RWPE2 (cell line): ENCODE results near the gene CCDC50.

Experiments
- ATAC-seq: fragments of 200-7000 bp; cut with Tn5 transposase; 3 replicates; pipeline ENCODE4 v1.9.1; 2021; ENCODE audit warnings: low read depth
- DNase-seq: peaks from one replicate; pipeline ENCODE4 v3.0.0-alpha.2; 2020; ENCODE audit warnings: low spot score
- H3K27ac ChIP-seq: fragments of 450-650 bp; 2 replicates; pipeline ENCODE4 v1.5.1; 2017; ENCODE audit warnings: mild to moderate bottlenecking; ENCODE audit not compliant: poor library complexity, severe bottlenecking
- H3K27me3 ChIP-seq: fragments of 250-450 bp; sonication (Bioruptor Pico); 2 replicates; pipeline ENCODE4 v1.5.1; 2021; ENCODE audit warnings: mild to moderate bottlenecking, moderate library complexity; ENCODE audit not compliant: insufficient read depth, poor library complexity, severe bottlenecking
- H3K36me3 ChIP-seq: fragments of 250-450 bp; sonication (Bioruptor Pico); 2 replicates; pipeline ENCODE4 v1.5.1; 2020; ENCODE audit warnings: low read depth, mild to moderate bottlenecking, moderate library complexity
- H3K4me1 ChIP-seq: fragments of 250-450 bp; sonication (Bioruptor Pico); 2 replicates; pipeline ENCODE4 v1.5.1; 2021; ENCODE audit warnings: mild to moderate bottlenecking, moderate library complexity; ENCODE audit not compliant: insufficient read depth, poor library complexity, severe bottlenecking
- H3K4me3 ChIP-seq: fragments of 250-450 bp; sonication (Bioruptor Pico); 2 replicates; pipeline ENCODE4 v1.5.1; 2021; ENCODE audit warnings: mild to moderate bottlenecking, moderate library complexity; ENCODE audit not compliant: severe bottlenecking
- H3K9me3 ChIP-seq: fragments of 250-450 bp; sonication (Bioruptor Pico); 2 replicates; pipeline ENCODE4 v1.5.1; 2021; ENCODE audit warnings: mild to moderate bottlenecking, moderate library complexity; ENCODE audit not compliant: severe bottlenecking
- CTCF ChIP-seq: fragments of 450-650 bp; IDR thresholded peaks from one replicate; pipeline ENCODE4 v1.5.1; 2017; ENCODE audit warnings: mild to moderate bottlenecking, moderate library complexity; ENCODE audit not compliant: poor library complexity, severe bottlenecking

Gene CCDC50

GRCh38 chr3:191434024-191434423 lies 104.8 kb downstream of the CCDC50 start:
- H3K36me3 ChIP-seq: no peaks in the 10 kb centered on the region
- no peaks in the 10 kb centered on the region for H3K9me3 ChIP-seq
- H3K27me3 ChIP-seq: no peaks in the 10 kb centered on the region
- H3K4me3 ChIP-seq: no peak overlapping the region
- ATAC-seq (no peak), DNase-seq (no peak)
- no peaks in the 10 kb centered on the region for H3K4me1 ChIP-seq
- no peak overlapping the region for H3K27ac ChIP-seq
- no peak for TF ChIP-seq CTCF

- no peak for TF ChIP-seq CTCF
- Histone ChIP-seq H3K4me1 (no peaks in the 10 kb centered on the region), H3K27ac (no peak overlapping the region), H3K36me3 (no peaks in the 10 kb centered on the region), H3K4me3 (no peak overlapping the region), H3K27me3 (no peaks in the 10 kb centered on the region), H3K9me3 (no peaks in the 10 kb centered on the region)
- ATAC-seq (no peak), DNase-seq (no peak)
These were observed 106.8 kb downstream of the CCDC50 start for GRCh38 chr3:191435981-191436380.

- no peak for TF ChIP-seq CTCF
- Histone ChIP-seq H3K27ac (no peak overlapping the region), H3K4me1 (no peaks in the 10 kb centered on the region), H3K9me3 (no peaks in the 10 kb centered on the region), H3K36me3 (no peaks in the 10 kb centered on the region), H3K4me3 (no peak overlapping the region), H3K27me3 (no peaks in the 10 kb centered on the region)
- DNase-seq (no peak), ATAC-seq (no peak)
These were observed 109.1 kb downstream of the CCDC50 start for GRCh38 chr3:191438150-191438814.

DNA sequence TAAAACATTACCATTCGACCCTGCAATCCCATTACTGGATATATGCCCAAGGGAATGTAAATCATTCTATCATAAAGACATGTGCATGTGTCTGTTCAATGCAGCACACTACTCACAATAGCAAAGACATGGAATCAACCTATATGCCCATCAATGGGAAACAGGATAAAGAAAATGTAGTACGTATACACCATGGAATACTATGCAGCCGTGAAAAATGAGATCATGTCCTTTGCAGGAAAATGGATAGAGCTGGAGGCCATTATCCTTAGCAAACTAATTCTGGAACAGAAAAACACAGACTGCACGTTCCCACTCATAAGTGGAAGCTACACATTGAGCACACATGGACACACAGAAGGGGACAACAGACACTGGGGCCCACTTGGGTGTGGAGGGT lies 111.3 kb downstream of the CCDC50 start:
- Histone ChIP-seq H3K27me3 (no peaks in the 10 kb centered on the region), H3K9me3 (no peaks in the 10 kb centered on the region), H3K4me3 (no peak overlapping the region), H3K36me3 (no peaks in the 10 kb centered on the region), H3K27ac (no peak overlapping the region), H3K4me1 (no peaks in the 10 kb centered on the region)
- no peak for ATAC-seq
- no peak for TF ChIP-seq CTCF
- no peak for DNase-seq

GRCh38 chr3:191441687-191442086 lies 112.5 kb downstream of the CCDC50 start:
- Histone ChIP-seq H3K27ac (no peak overlapping the region), H3K4me1 (no peaks in the 10 kb centered on the region), H3K4me3 (no peak overlapping the region), H3K36me3 (no peaks in the 10 kb centered on the region), H3K9me3 (no peaks in the 10 kb centered on the region), H3K27me3 (no peaks in the 10 kb centered on the region)
- DNase-seq: no peak
- no peak for TF ChIP-seq CTCF
- ATAC-seq: no peak
